GM13976 (cell line): Measurements from ENCODE around the gene CCL23.

Experiments
- DNase-seq: peaks from one replicate; pipeline ENCODE4 v3.0.0; 2012; ENCODE audit warnings: low spot score
- in situ Hi-C: fragments of 300-500 bp; cut with MboI; formaldehyde crosslinking; loops from one replicate; pipeline ENCODE4 v1.12.0; 2022; ENCODE audit warnings: low sequenced_read_pairs, mixed read lengths, inconsistent platforms; ENCODE audit not compliant: unreplicated experiment
- TF ChIP-seq, protein P1 (sequence below): IDR thresholded peaks from 2 replicates; pipeline ENCODE4 v1.5.1; 2012; ENCODE audit warnings: borderline replicate concordance, mild to moderate bottlenecking; ENCODE audit not compliant: insufficient read depth; ENCODE audit errors: extremely low read depth, missing control alignments, control extremely low read depth

The CCL23 gene

DNA sequence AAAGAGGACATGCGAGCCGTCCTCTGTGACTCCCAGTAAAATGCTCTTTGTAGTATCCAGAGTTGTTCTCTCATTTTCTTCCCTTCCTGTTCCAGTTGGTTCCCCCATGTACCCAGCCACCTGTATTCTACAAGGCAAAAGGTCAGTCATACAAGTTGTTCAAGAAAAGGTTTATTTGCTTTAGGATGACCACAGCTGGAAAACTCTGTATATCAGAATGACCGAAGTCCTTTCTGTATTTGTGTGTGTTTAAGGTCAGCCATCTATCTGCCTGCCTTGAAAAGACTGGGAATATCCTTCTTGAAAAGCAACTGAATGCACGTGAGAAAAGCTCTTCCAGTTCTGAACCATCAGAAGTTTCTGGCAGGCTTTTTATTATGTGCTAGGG is 44.8 kb downstream of the CCL23 start:
- TF ChIP-seq, protein P1, sequence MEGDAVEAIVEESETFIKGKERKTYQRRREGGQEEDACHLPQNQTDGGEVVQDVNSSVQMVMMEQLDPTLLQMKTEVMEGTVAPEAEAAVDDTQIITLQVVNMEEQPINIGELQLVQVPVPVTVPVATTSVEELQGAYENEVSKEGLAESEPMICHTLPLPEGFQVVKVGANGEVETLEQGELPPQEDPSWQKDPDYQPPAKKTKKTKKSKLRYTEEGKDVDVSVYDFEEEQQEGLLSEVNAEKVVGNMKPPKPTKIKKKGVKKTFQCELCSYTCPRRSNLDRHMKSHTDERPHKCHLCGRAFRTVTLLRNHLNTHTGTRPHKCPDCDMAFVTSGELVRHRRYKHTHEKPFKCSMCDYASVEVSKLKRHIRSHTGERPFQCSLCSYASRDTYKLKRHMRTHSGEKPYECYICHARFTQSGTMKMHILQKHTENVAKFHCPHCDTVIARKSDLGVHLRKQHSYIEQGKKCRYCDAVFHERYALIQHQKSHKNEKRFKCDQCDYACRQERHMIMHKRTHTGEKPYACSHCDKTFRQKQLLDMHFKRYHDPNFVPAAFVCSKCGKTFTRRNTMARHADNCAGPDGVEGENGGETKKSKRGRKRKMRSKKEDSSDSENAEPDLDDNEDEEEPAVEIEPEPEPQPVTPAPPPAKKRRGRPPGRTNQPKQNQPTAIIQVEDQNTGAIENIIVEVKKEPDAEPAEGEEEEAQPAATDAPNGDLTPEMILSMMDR = no peak
- DNase-seq = no peak
- in situ Hi-C loops = loop anchor here (10.0 to 25.0 kb wide), 3 partner anchors 102 to 514 kb away; partner anchors contain the start of gene ZNHIT3

- TF ChIP-seq, protein P1 = no peak
- in situ Hi-C loops = loop anchor here (10.0 to 25.0 kb wide), 3 partner anchors 102 to 515 kb away; partner anchors contain the start of gene ZNHIT3
- no peak for DNase-seq
Observed at GRCh38 chr17:35972535-35972934, 45.2 kb downstream of the CCL23 start.

GRCh38 chr17:35972066-35972465 is 45.7 kb downstream of the CCL23 start:
- no peak for DNase-seq
- TF ChIP-seq, protein P1 = no peak
- in situ Hi-C loops = loop anchor here (10.0 to 25.0 kb wide), 3 partner anchors 103 to 515 kb away; partner anchors contain the start of gene ZNHIT3

DNA sequence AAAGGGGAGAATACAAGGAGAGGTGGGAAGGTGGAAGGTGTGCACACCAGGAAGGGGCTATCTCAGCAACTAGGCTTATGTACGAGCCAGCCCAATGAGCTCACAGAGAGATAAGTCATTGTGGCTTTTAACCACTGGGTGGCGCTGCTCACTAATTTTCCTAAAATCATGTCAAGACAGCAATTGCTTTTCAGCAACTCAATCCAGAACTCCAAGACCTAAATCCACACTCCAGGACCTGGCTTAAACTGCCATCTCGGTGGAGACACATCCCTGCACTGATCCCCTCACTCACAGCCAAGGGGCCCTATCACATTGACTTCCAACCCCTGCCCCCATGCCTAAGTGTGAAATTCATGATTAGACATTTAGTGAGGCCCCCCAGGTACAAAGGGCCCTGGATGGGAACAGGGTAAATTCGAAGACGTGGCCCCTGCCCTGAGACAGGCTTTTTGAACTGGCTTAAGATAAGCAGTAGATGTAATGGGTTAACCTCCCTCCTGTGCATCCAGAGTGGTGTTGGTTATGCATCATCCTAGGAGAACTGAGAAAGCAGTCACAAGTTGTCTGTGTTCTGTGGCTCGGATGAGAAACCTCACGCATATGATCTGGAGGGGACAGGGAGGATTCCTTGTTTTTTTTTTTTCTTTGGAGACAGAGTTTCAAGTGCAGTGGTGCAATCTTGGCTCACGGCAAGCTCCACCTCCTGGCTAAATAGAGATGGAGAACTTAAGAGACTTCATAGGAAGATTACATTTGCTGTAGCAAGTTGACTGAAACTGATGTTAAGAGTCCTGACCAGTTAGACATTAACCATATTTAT is 48.0 kb downstream of the CCL23 start:
- in situ Hi-C loops = loop anchor here (10.0 to 25.0 kb wide), 3 partner anchors 105 to 518 kb away; partner anchors contain the start of gene ZNHIT3

DNA sequence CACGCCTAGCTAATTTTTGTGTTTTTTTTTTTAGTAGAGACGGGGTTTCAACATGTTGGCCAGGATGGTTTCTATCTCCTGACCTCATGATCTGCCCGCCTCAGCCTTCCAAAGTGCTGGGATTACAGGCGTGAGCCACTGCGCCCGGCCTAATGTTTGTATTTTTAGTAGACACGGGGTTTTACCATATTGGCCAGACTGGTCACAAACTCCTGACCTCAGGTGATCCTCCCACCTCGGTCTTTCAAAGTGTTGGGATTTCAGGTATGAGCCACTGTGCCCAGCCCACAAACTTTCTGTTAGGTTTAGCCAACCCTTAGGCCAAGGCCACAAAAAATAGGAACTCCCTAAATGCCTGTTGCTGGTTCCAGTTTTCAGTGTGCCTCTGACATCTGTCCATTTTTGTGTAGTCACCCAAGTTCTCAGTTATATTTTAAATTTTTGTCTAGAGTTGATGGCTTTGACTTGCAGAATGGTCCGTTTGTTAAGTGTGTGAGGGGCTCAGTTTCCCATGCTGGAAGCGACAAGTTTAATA is 49.2 kb downstream of the CCL23 start:
- DNase-seq = no peak
- in situ Hi-C loops = loop anchor here (25.0 kb wide), 1 partner anchor 519 kb away; the partner anchor contains the start of gene ZNHIT3
- TF ChIP-seq, protein P1 = no peak

More for the DNA sequence above, 48.0 kb downstream of the CCL23 start:
- peak; percentile 73 for DNase-seq
- TF ChIP-seq, protein P1 = peak; percentile 87

GRCh38 chr17:35965272-35965671 is 52.5 kb downstream of the CCL23 start:
- TF ChIP-seq, protein P1 = no peak
- in situ Hi-C loops = loop anchor here (25.0 kb wide), 1 partner anchor 522 kb away; the partner anchor contains the start of gene ZNHIT3
- no peak for DNase-seq
